Jurkat, Clone E6-1 (cell line): Measurements from ENCODE around the gene TXNRD2.

ENCODE experiments used
- DNase-seq: peaks from one replicate; pipeline ENCODE4 v3.0.0-alpha.2; 2011; ENCODE audit warnings: low read depth, low spot score
- H3K4me3 ChIP-seq: 2 replicates; pipeline ENCODE4 v1.5.1; 2011; ENCODE audit warnings: mild to moderate bottlenecking, low read length, control low read depth, moderate library complexity

The TXNRD2 gene

GRCh38 chr22:19854778-19855503 lies 86.7 kb downstream of the TXNRD2 start, which contains the start of the genes GNB1L and RTL10:
TSS of gene GNB1L (minus strand) at chr22:19854874. CDS start at chr22:19821355, 33,519 bp downstream.
TSS of gene RTL10 (minus strand) at chr22:19854874. CDS start at chr22:19852261, 2,613 bp downstream.
- DNase-seq: peak; percentile 93
- peak within 1 kb of the TSS; percentile 96 for H3K4me3 ChIP-seq

GRCh38 chr22:19853879-19854777 lies 87.5 kb downstream of the TXNRD2 start:
- no peak for DNase-seq
- H3K4me3 ChIP-seq: peak overlapping the region; percentile 96

- no peak for DNase-seq
- peak overlapping the region; percentile 96 for H3K4me3 ChIP-seq
Observed at GRCh38 chr22:19853058-19853878, 88.3 kb downstream of the TXNRD2 start.

- DNase-seq: no peak
- no peak overlapping the region for H3K4me3 ChIP-seq
Observed at GRCh38 chr22:19852177-19852781, 89.3 kb downstream of the TXNRD2 start.

GRCh38 chr22:19851291-19852176 lies 90.1 kb downstream of the TXNRD2 start:
- DNase-seq: no peak
- H3K4me3 ChIP-seq: no peak overlapping the region

- H3K4me3 ChIP-seq: no peak overlapping the region
- DNase-seq: no peak
Observed at GRCh38 chr22:19850763-19851109, 90.9 kb downstream of the TXNRD2 start.

GRCh38 chr22:19849835-19850762 lies 91.5 kb downstream of the TXNRD2 start:
- no peak overlapping the region for H3K4me3 ChIP-seq
- DNase-seq: no peak

GRCh38 chr22:19848298-19849224 lies 93.1 kb downstream of the TXNRD2 start:
- no peak for DNase-seq
- no peak overlapping the region for H3K4me3 ChIP-seq

- H3K4me3 ChIP-seq: no peak overlapping the region
- no peak for DNase-seq
Observed at GRCh38 chr22:19847345-19847632, 94.3 kb downstream of the TXNRD2 start.

GRCh38 chr22:19846620-19847344 lies 94.8 kb downstream of the TXNRD2 start:
- DNase-seq: no peak
- no peak overlapping the region for H3K4me3 ChIP-seq

GRCh38 chr22:19845054-19845722 lies 96.4 kb downstream of the TXNRD2 start:
- DNase-seq: no peak
- H3K4me3 ChIP-seq: no peak overlapping the region

- H3K4me3 ChIP-seq: no peak overlapping the region
- no peak for DNase-seq
Observed at GRCh38 chr22:19844377-19845053, 97.1 kb downstream of the TXNRD2 start.

- DNase-seq: no peak
- H3K4me3 ChIP-seq: no peak overlapping the region
Observed at GRCh38 chr22:19843857-19844376, 97.7 kb downstream of the TXNRD2 start.

- H3K4me3 ChIP-seq: no peak overlapping the region
- DNase-seq: no peak
Observed at GRCh38 chr22:19843107-19843856, 98.3 kb downstream of the TXNRD2 start.
